NCI-H446 treated with DMSO at 0.1 percent for 48 hours (cell line): Measurements from ENCODE around the gene LIG3.
"Not testable (repeated sequence)": the region's sequence is repeated elsewhere in the genome, so short reads cannot be mapped to it uniquely, and the experiment has no call there.

ENCODE experiments used
- DNase-seq: peaks from one replicate; lab custom pipeline; 2025; lab: John Stamatoyannopoulos, UW

The LIG3 gene

GRCh38 chr17:34999456-34999855 is 19.1 kb downstream of the LIG3 start:
- no peak for DNase-seq

- not testable (repeated sequence) for DNase-seq
These were observed 20.7 kb downstream of the LIG3 start for GRCh38 chr17:35000965-35001364.

GRCh38 chr17:35001549-35001948 is 21.2 kb downstream of the LIG3 start:
- no peak for DNase-seq

GRCh38 chr17:35002876-35003551 is 22.7 kb downstream of the LIG3 start:
- DNase-seq, result no peak

GRCh38 chr17:35003778-35004177 is 23.5 kb downstream of the LIG3 start:
- DNase-seq, result no peak

GRCh38 chr17:35006345-35006744 is 26.0 kb downstream of the LIG3 start:
- DNase-seq, result no peak

GRCh38 chr17:35006961-35007360 is 26.6 kb downstream of the LIG3 start:
- no peak for DNase-seq

GRCh38 chr17:35010093-35010492 is 29.8 kb downstream of the LIG3 start:
- no peak for DNase-seq

- DNase-seq, result no peak
These were observed 31.4 kb downstream of the LIG3 start for GRCh38 chr17:35011671-35012216.

- no peak for DNase-seq
These were observed 36.1 kb downstream of the LIG3 start for GRCh38 chr17:35016369-35016768.

GRCh38 chr17:35017021-35017420 is 36.7 kb downstream of the LIG3 start:
- no peak for DNase-seq

GRCh38 chr17:35018814-35019213 is 38.5 kb downstream of the LIG3 start:
- DNase-seq, result no peak

GRCh38 chr17:35019386-35020179 is 39.3 kb downstream of the LIG3 start:
- DNase-seq, result no peak

GRCh38 chr17:35021520-35022380 is 41.4 kb downstream of the LIG3 start:
- DNase-seq, result no peak

- no peak for DNase-seq
These were observed 42.3 kb downstream of the LIG3 start for GRCh38 chr17:35022536-35023063.

GRCh38 chr17:35023538-35023937 is 43.2 kb downstream of the LIG3 start:
- no peak for DNase-seq

GRCh38 chr17:35025541-35025940 is 45.2 kb downstream of the LIG3 start:
- no peak for DNase-seq

GRCh38 chr17:35028097-35028496 is 47.8 kb downstream of the LIG3 start:
- not testable (repeated sequence) for DNase-seq

GRCh38 chr17:35028531-35029262 is 48.4 kb downstream of the LIG3 start:
- DNase-seq, result no peak

GRCh38 chr17:35030780-35031179 is 50.5 kb downstream of the LIG3 start:
- DNase-seq, result no peak

GRCh38 chr17:35038453-35038852 is 58.1 kb downstream of the LIG3 start:
- no peak for DNase-seq
